ENCODE data around the gene PIGBOS1. TPM values are rescaled to one million over a fixed set of nuclear protein-coding genes. Genes with fewer than 3 reads are reported as not detected.

PIGBOS1 gene
- total and polyA plus RNA-seq, 9 of the 15 experiments (the other 6 are each of a cell fraction or from before 2014, with no cell fraction given) = 25.2 to 76.2 (median 46.0) TPM

- peak; percentile 72; the same call in 1 of the 2 replicates for TF ChIP-seq L3MBTL2 (IDR thresholded peaks at IDR 0.05)
- TF ChIP-seq SMARCE1 (IDR thresholded peaks at IDR 0.05) = peak; percentile 48; the same call in 1 of the 2 replicates
- no peak for TF ChIP-seq TSHZ1 (CRISPR knock-in tag; IDR thresholded peaks at IDR 0.05)
- TF ChIP-seq ZNF12 (CRISPR knock-in tag; IDR thresholded peaks at IDR 0.05) = peak; percentile 66; the same call in 1 of the 2 replicates
- TF ChIP-seq LCOR (CRISPR knock-in tag; IDR thresholded peaks at IDR 0.05) = peak; percentile 84; the same call in 1 of the 2 replicates
- TF ChIP-seq POLR2A (conservative IDR thresholded peaks at IDR 0.05) = peak; percentile 59
- no peak for TF ChIP-seq KAT8 (IDR thresholded peaks at IDR 0.05; ENCODE audit: low read depth)
- peak; percentile 65; the same call in 1 of the 2 replicates for TF ChIP-seq SPI1 (IDR thresholded peaks at IDR 0.05; ENCODE audit: borderline replicate concordance, low read depth, low read length)
- no peak for TF ChIP-seq MYBL2 (IDR thresholded peaks at IDR 0.05; ENCODE audit: low read depth)
- no peak for TF ChIP-seq MYBL2 (CRISPR knock-in tag; IDR thresholded peaks at IDR 0.05; ENCODE audit: borderline replicate concordance)
- TF ChIP-seq VEZF1 (CRISPR knock-in tag; IDR thresholded peaks at IDR 0.05) = peak; percentile 91
- 0 out of 2 replicates have a peak, but pooled peaks have one; percentile 11 for TF ChIP-seq MXI1 (IDR thresholded peaks at IDR 0.05; ENCODE audit: low read depth, low read length)
- TF ChIP-seq ELF1 (tag; IDR thresholded peaks at IDR 0.05) = peak; percentile 31; the same call in 1 of the 2 replicates
- TF ChIP-seq TEAD4 (IDR thresholded peaks at IDR 0.05; ENCODE audit: low read length) = no peak; the same call in none of the 2 replicates
- TF ChIP-seq TEAD4 (CRISPR knock-in tag; IDR thresholded peaks at IDR 0.05; ENCODE audit: borderline replicate concordance) = no peak
- no peak for TF ChIP-seq HMGN3 (IDR thresholded peaks at IDR 0.05; ENCODE audit: borderline replicate concordance, extremely low read depth, insufficient read length, low read depth, low read length)
- TF ChIP-seq CBX1 (IDR thresholded peaks at IDR 0.05; ENCODE audit: low read depth) = peak; percentile 40; the same call in 1 of the 2 replicates
- TF ChIP-seq ELF2 (CRISPR knock-in tag; IDR thresholded peaks at IDR 0.05) = no peak
- TF ChIP-seq RFX7 (CRISPR knock-in tag; IDR thresholded peaks at IDR 0.05) = no peak
- TF ChIP-seq MAZ (CRISPR knock-in tag; conservative IDR thresholded peaks at IDR 0.05 in 1 of 2, IDR thresholded peaks at IDR 0.05 in 1 of 2) = peak; percentile 86 to 96
- peak; percentile 13 for TF ChIP-seq SP1 (CRISPR knock-in tag; IDR thresholded peaks at IDR 0.05)
- no peak for TF ChIP-seq ZNF24 (IDR thresholded peaks at IDR 0.05)
- TF ChIP-seq CREB3L1 (IDR thresholded peaks at IDR 0.05; ENCODE audit: borderline replicate concordance, low read depth) = peak; percentile 50; the same call in 1 of the 2 replicates
Measured at GRCh38 chr15:55289746-55290527, 29.0 kb downstream of the PIGBOS1 start, which contains the start of gene RAB27A (continued).
